GM21367 (cell line): ENCODE results near the gene SFI1.
"Not testable (repeated sequence)": the region's sequence is repeated elsewhere in the genome, so short reads cannot be mapped to it uniquely, and the experiment has no call there.

Experiments
- ATAC-seq: cut with Tn5 transposase; IDR thresholded peaks from one replicate; pipeline ENCODE4 v1.9.1; 2021; ENCODE audit not compliant: unreplicated experiment

The SFI1 gene, protein sequence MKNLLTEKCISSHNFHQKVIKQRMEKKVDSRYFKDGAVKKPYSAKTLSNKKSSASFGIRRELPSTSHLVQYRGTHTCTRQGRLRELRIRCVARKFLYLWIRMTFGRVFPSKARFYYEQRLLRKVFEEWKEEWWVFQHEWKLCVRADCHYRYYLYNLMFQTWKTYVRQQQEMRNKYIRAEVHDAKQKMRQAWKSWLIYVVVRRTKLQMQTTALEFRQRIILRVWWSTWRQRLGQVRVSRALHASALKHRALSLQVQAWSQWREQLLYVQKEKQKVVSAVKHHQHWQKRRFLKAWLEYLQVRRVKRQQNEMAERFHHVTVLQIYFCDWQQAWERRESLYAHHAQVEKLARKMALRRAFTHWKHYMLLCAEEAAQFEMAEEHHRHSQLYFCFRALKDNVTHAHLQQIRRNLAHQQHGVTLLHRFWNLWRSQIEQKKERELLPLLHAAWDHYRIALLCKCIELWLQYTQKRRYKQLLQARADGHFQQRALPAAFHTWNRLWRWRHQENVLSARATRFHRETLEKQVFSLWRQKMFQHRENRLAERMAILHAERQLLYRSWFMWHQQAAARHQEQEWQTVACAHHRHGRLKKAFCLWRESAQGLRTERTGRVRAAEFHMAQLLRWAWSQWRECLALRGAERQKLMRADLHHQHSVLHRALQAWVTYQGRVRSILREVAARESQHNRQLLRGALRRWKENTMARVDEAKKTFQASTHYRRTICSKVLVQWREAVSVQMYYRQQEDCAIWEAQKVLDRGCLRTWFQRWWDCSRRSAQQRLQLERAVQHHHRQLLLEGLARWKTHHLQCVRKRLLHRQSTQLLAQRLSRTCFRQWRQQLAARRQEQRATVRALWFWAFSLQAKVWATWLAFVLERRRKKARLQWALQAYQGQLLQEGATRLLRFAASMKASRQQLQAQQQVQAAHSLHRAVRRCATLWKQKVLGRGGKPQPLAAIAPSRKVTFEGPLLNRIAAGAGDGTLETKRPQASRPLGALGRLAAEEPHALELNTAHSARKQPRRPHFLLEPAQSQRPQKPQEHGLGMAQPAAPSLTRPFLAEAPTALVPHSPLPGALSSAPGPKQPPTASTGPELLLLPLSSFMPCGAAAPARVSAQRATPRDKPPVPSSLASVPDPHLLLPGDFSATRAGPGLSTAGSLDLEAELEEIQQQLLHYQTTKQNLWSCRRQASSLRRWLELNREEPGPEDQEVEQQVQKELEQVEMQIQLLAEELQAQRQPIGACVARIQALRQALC

DNA sequence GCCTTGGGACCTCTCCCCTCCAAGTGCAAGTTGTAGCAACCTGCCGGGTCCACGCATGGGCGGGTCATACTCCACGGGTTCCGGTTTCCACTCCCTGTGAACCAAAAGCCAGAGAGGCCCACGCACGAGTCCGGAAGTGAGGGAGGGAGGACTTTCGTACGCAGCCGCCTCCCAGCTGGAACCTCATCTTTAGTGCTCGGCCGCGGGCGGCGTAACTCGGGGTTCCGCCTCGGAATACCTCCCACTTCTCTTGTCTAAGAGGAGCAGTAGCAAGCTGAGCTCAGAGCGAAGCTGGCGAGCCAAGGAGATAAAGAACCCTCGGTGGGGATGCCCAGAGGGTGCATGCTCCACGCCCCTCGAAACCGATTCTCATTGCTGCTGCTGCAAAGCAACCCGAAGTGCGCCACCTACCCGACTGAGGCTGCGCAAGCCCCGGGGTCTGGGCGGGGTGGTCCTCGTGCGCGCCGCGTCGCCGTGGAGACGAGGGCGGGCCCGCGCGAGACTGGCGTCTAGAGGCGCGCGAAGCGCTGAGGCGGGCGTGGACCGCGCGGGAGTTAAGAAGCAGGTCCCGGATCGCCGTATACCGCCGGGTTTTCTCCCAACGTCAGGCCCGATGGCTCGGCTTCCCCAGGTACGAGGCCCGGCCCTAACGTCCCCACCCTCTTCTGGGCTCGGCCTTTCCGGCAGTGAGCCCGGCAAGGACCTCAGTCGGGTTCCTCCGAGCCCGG lies at the start of gene SFI1:
TSS of gene SFI1 (plus strand) at position 530 of the 728 bp plus-strand sequence. CDS start 11,749 bp downstream, outside the sequence.
- ATAC-seq = peak; percentile 54

- ATAC-seq = no peak
Observed at GRCh38 chr22:31446767-31447166, 49.6 kb upstream of the SFI1 start.

- ATAC-seq = no peak
Observed at GRCh38 chr22:31447337-31447736, 49.0 kb upstream of the SFI1 start.

DNA sequence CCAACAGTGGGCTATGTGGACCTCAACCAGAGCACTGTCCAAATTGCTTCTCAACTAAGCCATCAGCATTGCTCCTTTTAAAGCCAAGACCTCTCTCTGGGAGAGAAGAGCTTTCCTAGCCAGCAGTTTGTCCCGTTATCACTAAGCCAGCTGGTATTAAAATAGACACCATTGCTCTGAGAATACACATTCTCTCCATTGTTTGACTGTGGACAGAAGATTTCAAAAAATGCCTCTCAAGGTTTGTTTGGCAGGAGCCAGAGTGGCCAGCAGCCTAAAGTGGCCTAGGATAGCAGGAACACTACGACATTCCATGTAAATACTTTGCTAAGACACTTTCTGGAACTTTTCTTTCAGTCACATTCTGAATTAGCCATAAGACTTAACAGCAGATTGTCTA lies 48.0 kb upstream of the SFI1 start:
- no peak for ATAC-seq

DNA sequence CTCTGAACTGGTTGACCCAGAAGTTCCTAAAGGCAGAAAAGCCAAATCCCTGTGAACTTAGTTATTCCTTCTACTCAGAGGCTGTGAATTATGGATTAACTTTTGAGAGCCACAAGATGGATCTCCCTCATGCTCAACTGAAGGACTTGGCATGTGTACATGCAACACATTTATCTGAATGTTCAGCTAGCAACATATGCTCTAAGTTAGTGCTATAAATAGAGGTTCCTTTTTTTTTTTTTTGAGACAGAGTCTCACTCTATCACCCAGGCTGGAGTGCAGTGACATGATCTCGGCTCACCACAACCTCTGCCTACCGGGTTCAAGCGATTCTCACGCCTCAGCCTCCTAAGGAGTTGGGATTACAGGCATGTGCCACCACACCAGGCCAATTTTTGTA lies 46.8 kb upstream of the SFI1 start:
- no peak for ATAC-seq

- no peak for ATAC-seq
Observed at GRCh38 chr22:31451709-31452571, 44.4 kb upstream of the SFI1 start.

DNA sequence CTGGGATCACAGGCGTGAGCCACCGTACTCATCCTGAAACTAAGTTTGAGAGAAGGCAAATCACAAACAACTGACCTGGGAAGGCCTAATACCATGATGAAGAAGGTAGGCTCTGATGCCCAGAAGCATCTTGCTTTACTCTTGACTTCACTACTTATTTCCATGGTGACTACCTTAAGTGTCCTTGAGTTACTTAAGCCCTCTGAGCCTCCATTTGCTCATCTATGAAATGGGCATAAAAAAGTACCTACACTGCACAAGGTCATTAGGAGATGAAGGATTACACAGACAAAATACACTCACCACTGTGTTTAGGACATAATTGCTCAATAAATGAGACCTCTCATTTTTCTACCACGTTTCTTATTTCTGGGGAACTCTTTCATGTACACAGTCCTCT lies 34.6 kb upstream of the SFI1 start:
- no peak for ATAC-seq

GRCh38 chr22:31465307-31465706 lies 31.0 kb upstream of the SFI1 start:
- no peak for ATAC-seq

- ATAC-seq = no peak
Observed at GRCh38 chr22:31474743-31475142, 21.6 kb upstream of the SFI1 start.

GRCh38 chr22:31475800-31476199 lies 20.5 kb upstream of the SFI1 start:
- ATAC-seq = no peak

DNA sequence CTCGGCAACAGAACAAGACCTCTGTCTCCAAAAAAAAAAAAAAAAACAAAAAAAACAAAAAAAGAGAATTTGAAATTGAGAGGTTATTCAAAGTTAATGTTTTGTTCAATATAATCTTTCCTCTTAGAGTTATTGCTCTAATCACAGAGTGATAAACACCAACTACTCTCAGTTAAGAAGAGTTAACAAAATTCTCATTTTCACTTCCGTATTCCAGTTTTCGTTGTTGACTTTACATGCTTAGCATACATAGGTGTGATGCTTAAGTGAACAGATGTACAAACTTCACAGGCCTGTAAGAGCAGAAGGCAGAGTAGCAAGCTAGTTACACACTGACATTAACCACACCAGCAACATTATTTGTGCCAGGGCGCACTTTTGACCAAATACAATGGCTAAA lies 19.0 kb upstream of the SFI1 start:
- peak; percentile 74 for ATAC-seq

- ATAC-seq = no peak
Observed at GRCh38 chr22:31481129-31481528, 15.2 kb upstream of the SFI1 start.

GRCh38 chr22:31482470-31482869 lies 13.9 kb upstream of the SFI1 start:
- not testable (repeated sequence) for ATAC-seq

DNA sequence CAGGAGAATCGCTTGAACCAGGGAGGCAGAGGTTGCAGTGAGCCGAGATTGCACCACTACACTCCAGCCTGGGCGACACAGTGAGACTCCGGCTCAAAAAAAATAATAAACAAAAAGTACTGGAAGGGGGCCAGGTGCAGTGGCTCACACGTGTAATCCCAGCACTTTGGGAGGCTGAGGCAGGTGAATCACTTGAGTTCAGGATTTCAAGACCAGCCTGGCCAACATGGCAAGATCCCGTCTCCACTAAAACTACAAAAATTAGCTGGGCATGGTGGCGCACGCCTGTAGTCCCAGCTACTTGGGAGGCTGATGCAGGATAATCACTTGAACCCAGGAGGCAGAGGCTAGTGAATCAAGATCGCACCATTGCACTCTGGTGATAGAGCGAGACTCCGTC lies 10.0 kb upstream of the SFI1 start:
- not testable (repeated sequence) for ATAC-seq

DNA sequence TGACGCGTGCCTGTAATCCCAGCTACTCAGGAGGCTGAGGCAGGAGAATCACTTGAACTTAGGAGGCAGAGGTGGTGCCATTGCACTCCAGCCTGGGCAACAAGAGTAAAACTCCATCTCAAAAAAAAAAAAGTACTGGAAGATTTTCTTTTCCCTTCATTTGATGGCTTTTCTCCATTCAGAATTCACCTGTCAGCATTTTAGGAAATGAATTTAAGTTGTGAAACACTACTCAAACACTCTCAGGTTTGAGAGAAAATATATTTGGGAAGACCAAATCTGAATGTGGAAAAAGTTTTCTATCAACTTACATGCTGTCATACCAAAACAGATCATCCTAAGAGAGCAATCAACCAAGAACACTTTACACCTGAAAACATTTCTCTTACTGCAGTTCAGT lies 9.4 kb upstream of the SFI1 start:
- ATAC-seq = no peak

DNA sequence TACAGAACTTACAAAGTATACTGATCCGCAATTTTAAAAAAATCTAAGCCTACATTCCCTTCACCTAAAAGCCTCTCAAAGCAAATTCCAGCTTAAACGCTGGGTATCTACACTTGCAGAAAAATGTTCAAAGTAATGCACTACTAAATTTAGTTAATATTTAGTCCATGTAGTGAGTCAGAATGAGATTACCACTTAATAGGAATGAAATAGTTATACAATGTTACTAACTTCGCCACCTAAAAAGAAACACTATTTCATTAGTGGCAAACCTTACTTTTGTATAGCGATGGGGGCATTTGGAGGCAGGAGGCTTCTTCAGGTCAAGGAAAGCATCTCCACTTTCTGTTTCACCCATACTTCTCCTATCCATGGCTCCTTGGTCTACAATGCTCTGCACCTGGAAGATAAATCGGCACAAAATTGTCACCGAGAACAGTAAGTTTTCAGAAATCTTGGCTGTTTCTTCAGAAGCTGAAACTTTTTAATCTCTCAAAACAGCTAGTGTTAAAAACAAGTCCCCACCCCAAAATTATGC lies 7.9 kb upstream of the SFI1 start:
- ATAC-seq = no peak

DNA sequence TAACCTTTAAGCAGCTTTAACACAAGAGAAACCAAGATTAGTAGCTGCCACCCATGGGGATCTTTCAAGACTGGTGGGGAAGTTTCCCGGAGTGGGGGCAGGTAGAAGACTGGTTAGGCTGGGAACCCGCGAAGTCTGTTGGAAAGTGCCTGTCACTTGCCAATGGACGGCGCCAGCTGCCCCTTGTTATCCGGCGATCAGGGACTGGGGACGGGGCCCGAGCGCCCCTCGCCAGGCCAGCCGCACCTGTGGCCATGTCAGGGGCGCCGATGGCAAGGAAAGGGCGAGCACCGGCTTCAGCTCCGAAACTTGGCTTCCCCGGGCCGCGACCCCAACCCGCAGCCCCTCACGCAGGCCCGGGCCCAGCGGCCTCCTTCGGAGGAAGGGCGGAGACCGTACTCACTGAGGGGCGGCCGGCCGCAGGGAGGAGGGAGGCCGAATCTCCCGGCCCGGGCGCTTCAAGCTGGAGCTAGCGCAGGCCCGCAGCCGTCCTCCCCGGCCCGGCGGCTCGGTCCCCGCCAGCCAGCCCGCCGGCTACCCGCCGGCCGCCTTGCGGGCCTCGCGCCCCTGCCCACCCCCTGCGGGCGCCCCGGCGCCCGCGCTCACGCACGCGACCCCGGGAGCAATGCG lies 7.2 kb upstream of the SFI1 start:
- ATAC-seq = no peak

DNA sequence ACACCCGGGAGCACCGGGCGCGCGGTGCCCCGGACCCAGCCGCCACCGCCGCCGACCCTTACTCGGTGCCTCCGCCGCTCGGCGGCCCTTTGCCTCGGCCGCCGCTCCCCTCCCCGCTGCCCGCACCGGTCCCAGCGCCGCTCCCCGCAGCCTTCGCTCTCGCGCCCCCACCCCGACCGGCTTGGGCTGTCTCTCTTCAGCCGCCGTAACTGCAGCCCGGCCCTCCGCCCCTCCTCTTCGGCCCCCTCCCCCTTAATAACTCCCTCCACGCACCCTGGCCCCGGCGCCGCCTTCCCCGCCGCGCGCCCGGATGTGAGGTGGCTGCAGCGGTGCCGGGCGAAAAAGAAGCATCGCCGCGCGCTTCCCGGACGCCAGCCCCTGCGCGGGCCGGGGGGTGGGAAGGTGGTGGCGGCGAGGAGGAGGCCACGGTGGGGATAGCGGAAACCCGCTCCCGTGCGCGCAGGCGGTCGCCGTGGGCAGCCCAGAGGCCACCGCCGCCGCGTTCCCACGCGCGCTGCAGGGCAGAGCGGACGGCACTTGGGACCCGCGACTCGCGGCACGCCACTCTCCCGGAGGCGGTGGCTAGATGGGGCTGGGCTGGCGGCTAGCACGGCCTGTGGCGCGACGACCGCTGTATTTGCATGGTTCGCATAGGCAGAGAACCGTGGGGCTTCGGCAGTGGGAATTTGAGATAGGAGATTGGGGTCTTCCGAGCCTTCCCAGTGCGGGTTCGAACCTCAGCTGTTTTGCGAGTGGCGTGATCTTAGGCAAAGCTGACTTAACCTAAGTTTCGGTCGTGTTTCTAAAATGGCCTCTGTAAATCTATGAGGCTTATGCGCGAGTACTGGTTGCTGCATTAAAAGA lies 6.5 kb upstream of the SFI1 start, which contains the start of gene EIF4ENIF1:
TSS of gene EIF4ENIF1 (minus strand) at position 211 of the 864 bp plus-strand sequence. CDS start 1,124 bp downstream, outside the sequence.
- ATAC-seq = no peak
